HEK293 (cell line): ENCODE results near the gene ALLC.

Experiments used
- CTCF ChIA-PET: fragments of 350-600 bp; formaldehyde crosslinking; extraction: SDS; loops from one replicate; lab custom pipeline; 2021; ENCODE audit warnings: antibody characterized with exemption; lab: Yijun Ruan, JAX
- POLR2A ChIA-PET: fragments of 300-600 bp; formaldehyde crosslinking; extraction: SDS; loops from one replicate; lab custom pipeline; 2020; ENCODE audit warnings: antibody characterized with exemption, inconsistent platforms; lab: Yijun Ruan, JAX
- H3K27ac ChIP-seq: fragments of 200-500 bp; sonication (Bioruptor generic); 2 replicates; pipeline ENCODE4 v1.5.1; 2014; ENCODE audit warnings: low read depth, low read length, control low read depth, inconsistent platforms; ENCODE audit errors: extremely low read depth
- H3K36me3 ChIP-seq, 2 experiments: fragments of 200-500 bp in 1 of 2; sonication (Bioruptor generic) in 1 of 2; 1 replicate in 1 of 2; 2 replicates in 1 of 2; pipeline ENCODE4 v1.5.1; 2014 to 2017; ENCODE audit warnings: inconsistent platforms in 2 of 2, low read length in 2 of 2; ENCODE audit not compliant: control insufficient read depth in 2 of 2, insufficient read depth in 1 of 2
- H3K4me1 ChIP-seq: fragments of 200-500 bp; sonication (Bioruptor generic); 2 replicates; pipeline ENCODE4 v1.5.1; 2014; ENCODE audit warnings: mild to moderate bottlenecking, low read length, inconsistent platforms; ENCODE audit not compliant: control insufficient read depth, insufficient read depth
- H3K4me3 ChIP-seq: 2 replicates; pipeline ENCODE4 v1.5.1; 2011; ENCODE audit warnings: low read depth, mild to moderate bottlenecking, control low read depth, low read length, moderate library complexity
- H3K9me3 ChIP-seq: fragments of 200-500 bp; sonication (Bioruptor generic); 2 replicates; pipeline ENCODE4 v1.5.1; 2014; ENCODE audit warnings: low read depth, low read length, inconsistent platforms; ENCODE audit not compliant: control insufficient read depth, insufficient read depth
- GLI2 ChIP-seq: fragments of 450-650 bp; formaldehyde crosslinking; IDR thresholded peaks from 2 replicates; pipeline ENCODE4; 2017; ENCODE audit warnings: missing biosample characterization, missing genetic modification characterization, low read depth, borderline replicate concordance
- KLF8 ChIP-seq: fragments of 450-650 bp; formaldehyde crosslinking; IDR thresholded peaks from 2 replicates; pipeline ENCODE4 v1.5.1; 2016; ENCODE audit warnings: missing biosample characterization, missing genetic modification characterization
- KLF9 ChIP-seq: fragments of 450-650 bp; formaldehyde crosslinking; IDR thresholded peaks from 2 replicates; pipeline ENCODE4 v1.5.1; 2016; ENCODE audit warnings: missing biosample characterization, missing genetic modification characterization, low read depth
- TSHZ1 ChIP-seq: fragments of 450-650 bp; formaldehyde crosslinking; IDR thresholded peaks from 2 replicates; pipeline ENCODE4 v1.5.1; 2016; ENCODE audit warnings: missing biosample characterization, missing genetic modification characterization, borderline replicate concordance
- ZBTB48 ChIP-seq: fragments of 450-650 bp; formaldehyde crosslinking; IDR thresholded peaks from 2 replicates; pipeline ENCODE4 v1.5.1; 2016; ENCODE audit warnings: missing biosample characterization, missing genetic modification characterization
- ZNF16 ChIP-seq: fragments of 450-650 bp; formaldehyde crosslinking; IDR thresholded peaks from 2 replicates; pipeline ENCODE4 v1.5.1; 2016; ENCODE audit warnings: low read depth, missing biosample characterization, missing genetic modification characterization
- ZNF248 ChIP-seq: fragments of 450-650 bp; formaldehyde crosslinking; IDR thresholded peaks from 2 replicates; pipeline ENCODE4 v1.5.1; 2017; ENCODE audit warnings: missing biosample characterization, missing genetic modification characterization
- ZNF266 ChIP-seq: fragments of 450-650 bp; formaldehyde crosslinking; IDR thresholded peaks from 2 replicates; pipeline ENCODE4 v1.5.1; 2016; ENCODE audit warnings: missing biosample characterization, missing genetic modification characterization, low read depth
- ZNF292 ChIP-seq: fragments of 450-650 bp; formaldehyde crosslinking; IDR thresholded peaks from 2 replicates; pipeline ENCODE4 v1.5.1; 2016; ENCODE audit warnings: low read depth, missing biosample characterization, missing genetic modification characterization, borderline replicate concordance
- ZNF335 ChIP-seq: fragments of 450-650 bp; formaldehyde crosslinking; conservative IDR thresholded peaks from 2 replicates; pipeline ENCODE4 v1.5.1; 2016; ENCODE audit warnings: missing biosample characterization, missing genetic modification characterization
- ZNF423 ChIP-seq: fragments of 450-650 bp; formaldehyde crosslinking; IDR thresholded peaks from 2 replicates; pipeline ENCODE4 v1.5.1; 2016; ENCODE audit warnings: missing biosample characterization, missing genetic modification characterization
- ZNF624 ChIP-seq: fragments of 450-650 bp; formaldehyde crosslinking; IDR thresholded peaks from 2 replicates; pipeline ENCODE4 v1.5.1; 2017; ENCODE audit warnings: missing biosample characterization, missing genetic modification characterization
- ZNF792 ChIP-seq: fragments of 450-650 bp; formaldehyde crosslinking; IDR thresholded peaks from 2 replicates; pipeline ENCODE4 v1.5.1; 2016; ENCODE audit warnings: missing biosample characterization, missing genetic modification characterization
- TF ChIP-seq, protein P1 (sequence below): fragments of 450-650 bp; formaldehyde crosslinking; IDR thresholded peaks from 2 replicates; pipeline ENCODE4 v1.5.1; 2016; ENCODE audit warnings: missing biosample characterization, missing genetic modification characterization
- TF ChIP-seq, protein P2 (sequence below): fragments of 450-650 bp; formaldehyde crosslinking; IDR thresholded peaks from 2 replicates; pipeline ENCODE4 v1.5.1; 2016; ENCODE audit warnings: missing biosample characterization, missing genetic modification characterization, low read depth

The ALLC gene

DNA sequence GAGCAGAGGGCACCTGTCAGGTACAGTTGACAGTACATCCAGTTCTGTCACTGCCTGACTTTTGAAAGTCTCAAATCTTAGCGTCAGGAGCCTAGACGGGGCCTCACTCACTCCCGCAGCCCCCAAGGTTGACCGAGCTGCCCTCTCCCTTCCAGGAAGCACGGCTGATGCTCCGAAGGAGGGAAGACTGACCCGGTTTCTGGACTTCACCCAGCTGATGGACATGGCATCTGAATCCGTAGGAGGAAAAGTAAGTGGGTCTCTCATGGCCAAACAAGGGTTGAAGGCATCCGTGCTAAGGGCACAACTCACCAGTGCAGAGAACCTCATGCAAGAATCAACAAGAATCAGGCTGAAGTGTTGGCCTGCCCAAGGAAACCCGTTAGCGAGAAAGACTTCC is 12.9 kb downstream of the ALLC start:
- Histone ChIP-seq H3K27ac (no peak overlapping the region), H3K9me3 (no peaks in the 10 kb centered on the region), H3K4me3 (no peak overlapping the region), H3K36me3 (no peaks in the 10 kb centered on the region), H3K4me1 (no peaks in the 10 kb centered on the region)
- no peak for TF ChIP-seq ZNF292 (tag by site-specific recombination)
- no peak for TF ChIP-seq KLF8
- TF ChIP-seq GLI2 (tag by site-specific recombination): no peak
- TF ChIP-seq ZNF266: no peak
- TF ChIP-seq ZNF248 (tag by site-specific recombination): no peak
- no peak for TF ChIP-seq KLF9 (tag by site-specific recombination)
- ChIA-PET POLR2A (interaction anchor here (0.6 kb wide), 1 partner anchor 96 kb away, joined by 3 read pairs; the partner anchor contains the start of gene RPS7), CTCF (no interaction called here)

GRCh38 chr2:3672861-3673678 is 15.1 kb downstream of the ALLC start:
- Histone ChIP-seq H3K4me1 (no peaks in the 10 kb centered on the region), H3K9me3 (no peaks in the 10 kb centered on the region), H3K27ac (no peak overlapping the region), H3K36me3 (no peaks in the 10 kb centered on the region), H3K4me3 (no peak overlapping the region)
- ChIA-PET POLR2A (no interaction called here), CTCF (no interaction called here)
- TF ChIP-seq ZNF16: no peak
- TF ChIP-seq, protein P1, sequence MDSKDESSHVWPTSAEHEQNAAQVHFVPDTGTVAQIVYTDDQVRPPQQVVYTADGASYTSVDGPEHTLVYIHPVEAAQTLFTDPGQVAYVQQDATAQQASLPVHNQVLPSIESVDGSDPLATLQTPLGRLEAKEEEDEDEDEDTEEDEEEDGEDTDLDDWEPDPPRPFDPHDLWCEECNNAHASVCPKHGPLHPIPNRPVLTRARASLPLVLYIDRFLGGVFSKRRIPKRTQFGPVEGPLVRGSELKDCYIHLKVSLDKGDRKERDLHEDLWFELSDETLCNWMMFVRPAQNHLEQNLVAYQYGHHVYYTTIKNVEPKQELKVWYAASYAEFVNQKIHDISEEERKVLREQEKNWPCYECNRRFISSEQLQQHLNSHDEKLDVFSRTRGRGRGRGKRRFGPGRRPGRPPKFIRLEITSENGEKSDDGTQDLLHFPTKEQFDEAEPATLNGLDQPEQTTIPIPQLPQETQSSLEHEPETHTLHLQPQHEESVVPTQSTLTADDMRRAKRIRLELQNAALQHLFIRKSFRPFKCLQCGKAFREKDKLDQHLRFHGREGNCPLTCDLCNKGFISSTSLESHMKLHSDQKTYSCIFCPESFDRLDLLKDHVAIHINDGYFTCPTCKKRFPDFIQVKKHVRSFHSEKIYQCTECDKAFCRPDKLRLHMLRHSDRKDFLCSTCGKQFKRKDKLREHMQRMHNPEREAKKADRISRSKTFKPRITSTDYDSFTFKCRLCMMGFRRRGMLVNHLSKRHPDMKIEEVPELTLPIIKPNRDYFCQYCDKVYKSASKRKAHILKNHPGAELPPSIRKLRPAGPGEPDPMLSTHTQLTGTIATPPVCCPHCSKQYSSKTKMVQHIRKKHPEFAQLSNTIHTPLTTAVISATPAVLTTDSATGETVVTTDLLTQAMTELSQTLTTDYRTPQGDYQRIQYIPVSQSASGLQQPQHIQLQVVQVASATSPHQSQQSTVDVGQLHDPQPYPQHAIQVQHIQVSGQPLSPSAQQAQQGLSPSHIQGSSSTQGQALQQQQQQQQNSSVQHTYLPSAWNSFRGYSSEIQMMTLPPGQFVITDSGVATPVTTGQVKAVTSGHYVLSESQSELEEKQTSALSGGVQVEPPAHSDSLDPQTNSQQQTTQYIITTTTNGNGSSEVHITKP (tag by site-specific recombination): no peak
- no peak for TF ChIP-seq ZNF335 (tag by site-specific recombination)
- no peak for TF ChIP-seq ZNF792 (tag by site-specific recombination)
- TF ChIP-seq, protein P2, sequence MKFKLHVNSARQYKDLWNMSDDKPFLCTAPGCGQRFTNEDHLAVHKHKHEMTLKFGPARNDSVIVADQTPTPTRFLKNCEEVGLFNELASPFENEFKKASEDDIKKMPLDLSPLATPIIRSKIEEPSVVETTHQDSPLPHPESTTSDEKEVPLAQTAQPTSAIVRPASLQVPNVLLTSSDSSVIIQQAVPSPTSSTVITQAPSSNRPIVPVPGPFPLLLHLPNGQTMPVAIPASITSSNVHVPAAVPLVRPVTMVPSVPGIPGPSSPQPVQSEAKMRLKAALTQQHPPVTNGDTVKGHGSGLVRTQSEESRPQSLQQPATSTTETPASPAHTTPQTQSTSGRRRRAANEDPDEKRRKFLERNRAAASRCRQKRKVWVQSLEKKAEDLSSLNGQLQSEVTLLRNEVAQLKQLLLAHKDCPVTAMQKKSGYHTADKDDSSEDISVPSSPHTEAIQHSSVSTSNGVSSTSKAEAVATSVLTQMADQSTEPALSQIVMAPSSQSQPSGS: no peak
- no peak for TF ChIP-seq ZNF423 (tag by site-specific recombination)
- TF ChIP-seq ZBTB48 (tag by site-specific recombination): no peak
- no peak for TF ChIP-seq ZNF624 (tag by site-specific recombination)
- no peak for TF ChIP-seq TSHZ1 (tag by site-specific recombination)
